Activated CD4-positive, alpha-beta T cell treated with anti-CD3 and anti-CD28 coated beads for 36 hours (primary cell): ENCODE measurements around the gene RWDD4. TPM values are rescaled to one million over a fixed set of nuclear protein-coding genes. Genes with fewer than 3 reads are reported as not detected.
A peak's percentile ranks its signal among the peaks of the same experiment; 100 is the strongest.
"Not testable (repeated sequence)": the region's sequence is repeated elsewhere in the genome, so short reads cannot be mapped to it uniquely, and the experiment has no call there.

ENCODE experiments used
- ATAC-seq: fragments of 200-7000 bp; cut with Tn5 transposase; one replicate; pipeline ENCODE4 v1.10.0; 2021; ENCODE audit warnings: mild to moderate bottlenecking, moderate library complexity
- CTCF ChIA-PET: fragments of 350-600 bp; sonication (Branson Sonifier 250); formaldehyde crosslinking; loops from one replicate; lab custom pipeline; 2021; ENCODE audit warnings: antibody characterized with exemption; lab: Charles Lee
- POLR2A ChIA-PET: fragments of 350-600 bp; sonication (Branson Sonifier 250); formaldehyde crosslinking; loops from one replicate; lab custom pipeline; 2021; ENCODE audit warnings: antibody characterized with exemption, inconsistent platforms; lab: Charles Lee
- DNase-seq: peaks from one replicate; pipeline ENCODE4 v3.0.0-alpha.2; 2020
- H3K27ac Mint-ChIP-seq: one replicate; pipeline ENCODE4 v1.8.0; 2021; ENCODE audit warnings: mixed read lengths
- H3K27me3 Mint-ChIP-seq: one replicate; pipeline ENCODE4 v1.8.0; 2021; ENCODE audit warnings: mixed read lengths
- H3K36me3 Mint-ChIP-seq: one replicate; pipeline ENCODE4 v1.8.0; 2021; ENCODE audit warnings: low read depth, mixed read lengths
- H3K4me1 Mint-ChIP-seq: one replicate; pipeline ENCODE4 v1.8.0; 2021; ENCODE audit warnings: mixed read lengths
- H3K4me3 Mint-ChIP-seq: one replicate; pipeline ENCODE4 v1.8.0; 2021; ENCODE audit warnings: mild to moderate bottlenecking, moderate library complexity, mixed read lengths
- H3K9me3 Mint-ChIP-seq: one replicate; pipeline ENCODE4 v1.8.0; 2021; ENCODE audit warnings: low read depth, mixed read lengths
- intact Hi-C, 2 experiments: fragments of 100-400 bp; cut with DNase I in 1 of 2; cut with micrococcal nuclease in 1 of 2; formaldehyde crosslinking; loops; one replicate each; pipeline versions ENCODE4 v1.14.2 to v1.15.1; 2022 to 2024; cut with DNase I, micrococcal nuclease
- total RNA-seq, 2 experiments: library from RNA; stranded (reverse); gene quantifications; one replicate each; pipeline ENCODE4 v1.2.3, GENCODE V29; 2021

Gene RWDD4
- total RNA-seq, 2 experiments from 2014 or later = 19.4 to 26.5 TPM

DNA sequence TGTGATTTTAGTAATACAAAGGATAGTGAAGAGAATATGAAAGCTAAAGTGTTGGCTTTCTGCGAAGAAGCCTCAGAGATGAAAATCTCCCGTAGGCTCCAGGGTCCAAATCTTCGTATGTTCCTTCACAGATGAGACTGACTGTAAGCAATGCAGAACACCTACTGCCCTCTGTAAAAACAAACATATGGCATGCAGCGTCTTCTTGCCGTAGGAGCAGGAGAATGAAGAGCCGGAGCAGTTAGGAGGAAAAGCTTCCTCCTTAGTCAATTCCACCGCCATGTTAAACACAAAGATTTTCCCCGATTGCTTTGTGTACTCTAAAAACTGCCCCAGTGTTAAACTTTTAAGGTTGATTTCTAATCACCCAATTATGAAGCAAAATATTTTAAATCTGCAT is 22.5 kb downstream of the RWDD4 start:
- ChIA-PET POLR2A (interaction anchor here (0.6 kb wide), 1 partner anchor 144 kb away, joined by 3 read pairs; no protein-coding TSS in a partner anchor), CTCF (no interaction called here)
- Mint-ChIP-seq H3K4me1 (peaks cover 12% of the 10 kb centered on the region), H3K9me3 (no peaks in the 10 kb centered on the region), H3K27ac (no peak overlapping the region), H3K36me3 (peaks cover 6% of the 10 kb centered on the region), H3K27me3 (no peaks in the 10 kb centered on the region), H3K4me3 (no peak overlapping the region)
- no peak for ATAC-seq
- intact Hi-C loops = no loop called here
- DNase-seq = no peak

DNA sequence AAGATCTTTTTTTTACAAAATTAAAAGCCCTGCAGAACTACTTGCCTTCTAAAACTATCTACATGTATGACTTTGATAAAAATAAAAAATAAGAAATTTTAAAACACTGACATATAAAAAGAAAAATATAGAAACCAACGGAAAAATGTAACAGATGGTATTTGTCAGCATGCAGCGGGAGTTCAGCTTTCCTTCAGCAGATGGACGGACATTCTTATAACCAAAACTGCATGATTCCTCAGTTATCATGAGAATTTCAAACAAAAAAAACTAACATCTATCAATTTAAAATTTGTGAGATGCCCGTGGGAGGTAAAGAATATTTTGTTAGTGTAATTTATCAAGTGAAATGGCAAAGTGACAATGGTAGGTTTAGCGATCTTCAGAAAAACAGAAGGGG is 23.2 kb downstream of the RWDD4 start:
- intact Hi-C loops = no loop called here
- Mint-ChIP-seq H3K4me1 (peaks cover 9% of the 10 kb centered on the region), H3K9me3 (no peaks in the 10 kb centered on the region), H3K4me3 (no peak overlapping the region), H3K27ac (no peak overlapping the region), H3K27me3 (no peaks in the 10 kb centered on the region), H3K36me3 (peaks cover 2% of the 10 kb centered on the region)
- CTCF ChIA-PET = no interaction called here
- POLR2A ChIA-PET = no interaction called here
- ATAC-seq = no peak
- DNase-seq = no peak

DNA sequence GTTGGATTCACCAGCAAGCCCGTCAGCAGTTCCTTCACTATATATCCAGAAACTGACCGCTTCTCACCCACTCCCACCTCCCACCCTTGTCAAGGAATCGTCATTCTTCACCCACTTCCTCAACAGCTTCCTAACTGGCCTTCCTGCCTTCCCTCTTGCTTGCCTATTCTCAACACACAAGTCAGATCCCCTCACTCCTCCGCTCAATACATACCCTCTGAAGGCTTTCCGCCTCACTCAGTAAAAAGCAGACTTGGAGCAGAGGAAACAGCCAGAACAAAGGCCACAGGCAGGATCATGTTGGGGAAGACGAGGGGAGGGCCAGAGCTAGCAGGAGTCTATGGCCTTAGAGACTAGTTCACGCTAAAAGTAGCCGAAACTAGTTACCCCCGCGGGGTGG is 23.7 kb downstream of the RWDD4 start:
- intact Hi-C loops = no loop called here
- Mint-ChIP-seq H3K27me3 (no peaks in the 10 kb centered on the region), H3K4me1 (peaks cover 9% of the 10 kb centered on the region), H3K36me3 (peaks cover 2% of the 10 kb centered on the region), H3K27ac (no peak overlapping the region), H3K9me3 (no peaks in the 10 kb centered on the region), H3K4me3 (no peak overlapping the region)
- ATAC-seq (no peak), DNase-seq (no peak)
- CTCF ChIA-PET = no interaction called here
- POLR2A ChIA-PET = no interaction called here

DNA sequence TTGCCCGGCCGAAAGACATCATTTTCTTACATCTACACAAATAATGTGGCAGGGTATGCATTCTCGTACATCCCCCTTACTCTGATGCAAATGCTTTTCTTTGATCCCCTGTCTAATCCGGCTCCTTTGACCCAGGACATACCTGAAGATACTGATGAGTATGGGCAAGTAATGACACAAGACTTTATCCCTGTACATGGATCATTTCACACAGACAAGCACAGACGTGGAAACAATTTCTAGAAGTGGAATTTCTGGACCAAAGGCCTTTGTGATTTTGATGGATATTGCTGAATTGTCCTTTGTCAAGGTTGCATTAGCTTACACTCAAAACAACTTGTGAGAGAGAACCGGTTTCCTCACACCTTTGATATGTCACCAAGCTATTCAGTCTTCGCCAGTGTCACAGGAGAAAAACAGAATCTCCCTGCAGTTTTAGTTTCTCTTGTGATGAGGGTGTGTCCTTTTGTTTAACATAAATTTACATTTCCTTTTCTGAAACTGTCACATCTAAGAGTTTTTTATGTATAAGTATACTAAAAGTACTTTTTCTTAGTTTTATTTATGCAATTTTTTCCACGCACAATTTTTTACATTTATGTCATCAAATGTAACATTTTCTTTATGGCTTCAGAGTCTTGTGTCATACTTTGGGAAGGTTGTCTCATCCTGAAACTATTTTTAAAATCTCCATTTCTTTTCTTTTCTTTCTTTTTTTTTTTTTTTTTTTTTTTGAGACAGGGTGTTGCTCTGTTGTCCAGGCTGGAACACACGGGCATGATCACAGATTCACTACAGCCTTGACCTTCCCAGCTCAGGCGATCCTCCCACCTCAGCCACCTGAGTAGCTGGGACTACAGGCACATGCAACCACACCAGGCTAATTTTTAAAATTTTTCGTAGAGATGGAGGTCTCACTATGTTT is 25.2 kb downstream of the RWDD4 start:
- intact Hi-C loops = no loop called here
- Mint-ChIP-seq H3K9me3 (no peaks in the 10 kb centered on the region), H3K4me1 (peaks cover 9% of the 10 kb centered on the region), H3K27me3 (no peaks in the 10 kb centered on the region), H3K4me3 (no peak overlapping the region), H3K27ac (no peak overlapping the region), H3K36me3 (peaks cover under 1% of the 10 kb centered on the region)
- POLR2A ChIA-PET = interaction anchor here (0.7 kb wide), 1 partner anchor 62 kb away, joined by 3 read pairs; no protein-coding TSS in a partner anchor
- CTCF ChIA-PET = no interaction called here
- ATAC-seq (peak; percentile 47), DNase-seq (no peak)

DNA sequence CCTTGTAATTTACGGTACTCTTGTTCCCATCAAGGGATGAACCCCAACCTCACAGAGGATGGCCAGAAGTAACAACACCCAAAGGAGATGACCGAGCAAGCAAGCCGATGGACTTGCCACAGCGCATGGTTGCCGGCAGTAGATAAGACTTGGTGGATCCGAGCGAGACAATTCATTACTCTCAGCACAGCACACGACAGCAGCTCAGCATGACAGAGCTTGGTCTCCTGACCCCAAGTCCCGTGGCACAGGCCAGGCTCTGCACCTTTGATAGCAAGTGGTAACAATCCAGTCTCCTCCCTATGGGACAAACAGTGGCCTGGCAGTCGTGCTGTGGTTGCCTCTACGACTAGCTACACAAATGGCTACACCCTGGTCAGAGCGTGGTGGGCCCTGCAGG is 26.3 kb downstream of the RWDD4 start:
- no peaks in the 10 kb centered on the region for H3K36me3 Mint-ChIP-seq
- H3K4me1 Mint-ChIP-seq = peaks cover 9% of the 10 kb centered on the region
- CTCF ChIA-PET = no interaction called here
- intact Hi-C loops = no loop called here
- H3K9me3 Mint-ChIP-seq = no peaks in the 10 kb centered on the region
- ATAC-seq (no peak), DNase-seq (no peak)
- H3K27me3 Mint-ChIP-seq = no peaks in the 10 kb centered on the region
- no peak overlapping the region for H3K4me3 Mint-ChIP-seq
- POLR2A ChIA-PET = no interaction called here
- no peak overlapping the region for H3K27ac Mint-ChIP-seq

DNA sequence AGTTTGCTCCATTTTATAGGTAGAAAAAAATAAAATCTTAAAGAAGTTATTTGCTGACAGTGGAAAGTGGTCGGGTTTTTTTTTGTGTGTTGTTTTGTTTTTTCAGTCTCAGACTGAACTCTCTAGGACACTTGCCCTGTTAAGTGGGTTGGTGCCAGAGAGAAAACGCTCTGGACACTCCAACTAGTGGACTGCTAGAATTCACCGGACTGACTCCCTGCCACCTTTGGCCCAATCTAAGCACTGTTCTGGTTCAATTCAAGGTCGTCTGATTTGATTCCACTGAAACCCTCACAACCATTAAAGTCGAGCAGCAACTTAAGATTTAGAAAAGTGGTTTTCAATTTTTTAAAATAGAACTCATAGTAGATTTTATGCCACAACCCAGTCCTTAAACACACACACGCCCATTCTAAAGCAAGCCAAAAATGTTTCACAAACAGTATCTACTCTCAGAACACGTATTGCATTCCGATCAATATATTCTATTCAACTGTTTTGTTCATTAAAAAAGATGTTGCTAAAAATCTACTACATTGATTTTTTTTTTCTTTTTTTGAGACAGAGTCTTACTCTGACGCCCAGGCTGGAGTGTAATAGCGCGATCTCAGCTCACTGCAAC is 27.3 kb downstream of the RWDD4 start:
- H3K27ac Mint-ChIP-seq = no peak overlapping the region
- CTCF ChIA-PET = no interaction called here
- no peak overlapping the region for H3K4me3 Mint-ChIP-seq
- POLR2A ChIA-PET = no interaction called here
- H3K36me3 Mint-ChIP-seq = no peaks in the 10 kb centered on the region
- no peaks in the 10 kb centered on the region for H3K9me3 Mint-ChIP-seq
- peaks cover 4% of the 10 kb centered on the region for H3K4me1 Mint-ChIP-seq
- H3K27me3 Mint-ChIP-seq = no peaks in the 10 kb centered on the region
- ATAC-seq (no peak), DNase-seq (no peak)
- intact Hi-C loops = no loop called here

DNA sequence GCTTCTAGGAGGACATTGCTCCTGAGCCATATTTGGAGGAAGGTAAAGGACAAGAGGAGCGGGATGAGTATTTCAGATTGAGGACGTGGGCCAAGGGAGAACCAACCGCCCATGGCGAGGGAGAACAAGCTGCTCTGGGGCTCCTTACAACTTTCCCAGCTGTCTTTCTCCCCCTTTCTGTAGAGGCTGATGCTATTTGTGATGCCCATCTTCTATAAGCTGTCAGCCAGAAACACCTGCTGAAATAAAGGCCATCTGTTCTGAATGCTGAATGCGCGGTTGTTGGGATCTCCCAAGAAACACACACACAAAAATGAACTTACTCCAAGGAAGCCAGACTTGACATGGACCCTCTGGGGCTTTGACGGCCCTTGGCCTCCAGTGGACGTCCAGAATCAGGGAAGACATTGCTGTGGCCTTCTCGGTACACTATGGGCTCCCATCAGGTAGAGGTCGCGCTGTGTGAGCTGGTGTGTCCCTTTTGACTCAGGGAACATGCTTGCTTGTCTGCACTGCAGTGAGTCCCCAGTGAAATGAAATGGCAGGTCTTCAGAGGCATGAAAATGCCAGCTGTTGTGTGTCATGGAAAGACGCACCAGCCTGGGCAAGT is 30.9 kb downstream of the RWDD4 start:
- ChIA-PET CTCF (no interaction called here), POLR2A (no interaction called here)
- ATAC-seq (no peak), DNase-seq (no peak)
- Mint-ChIP-seq H3K9me3 (no peaks in the 10 kb centered on the region), H3K4me1 (no peaks in the 10 kb centered on the region), H3K27me3 (no peaks in the 10 kb centered on the region), H3K4me3 (no peak overlapping the region), H3K36me3 (no peaks in the 10 kb centered on the region), H3K27ac (no peak overlapping the region)
- intact Hi-C loops = no loop called here

DNA sequence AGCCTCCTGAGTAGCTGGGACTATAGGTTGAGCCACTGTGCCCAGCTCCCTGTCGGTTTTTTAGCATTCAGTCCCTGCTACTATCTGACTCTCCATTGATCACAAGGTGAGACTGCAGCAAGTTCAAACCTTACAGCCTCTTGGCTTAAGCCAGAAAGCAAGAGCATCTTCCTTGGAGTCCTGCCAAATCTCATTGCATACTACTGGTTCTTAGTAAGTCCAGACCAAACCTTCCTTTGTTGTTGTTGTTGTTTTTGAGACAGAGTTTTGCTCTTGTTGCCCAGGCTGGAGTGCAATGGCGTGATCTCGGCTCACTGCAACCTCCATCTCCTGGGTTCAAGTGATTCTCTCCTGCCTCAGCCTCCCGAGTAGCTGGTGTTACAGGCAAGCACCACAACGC is 31.7 kb downstream of the RWDD4 start:
- CTCF ChIA-PET, intact Hi-C loops, H3K4me1 Mint-ChIP-seq, H3K27me3 Mint-ChIP-seq, H3K27ac Mint-ChIP-seq, H3K4me3 Mint-ChIP-seq, H3K36me3 Mint-ChIP-seq, DNase-seq, POLR2A ChIA-PET, H3K9me3 Mint-ChIP-seq, ATAC-seq: not testable (repeated sequence)

DNA sequence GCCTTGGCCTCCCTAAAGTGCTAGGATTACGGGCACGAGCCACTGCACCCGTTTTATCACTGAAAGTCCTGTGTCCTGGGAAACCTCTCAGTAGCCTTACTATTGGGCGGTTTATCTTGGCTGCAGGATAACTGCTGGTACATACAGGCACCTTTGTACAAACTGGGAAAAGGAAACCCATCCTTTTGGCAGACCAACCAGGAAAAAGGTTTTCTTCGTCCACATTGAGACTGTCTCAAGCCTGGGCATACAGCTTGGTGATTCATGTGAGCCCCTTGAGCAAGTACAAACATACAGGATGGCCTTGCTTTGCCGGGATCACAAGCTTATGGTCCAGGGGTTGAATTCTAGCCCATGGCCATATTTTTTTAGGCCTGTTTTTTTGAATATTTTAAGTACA is 32.8 kb downstream of the RWDD4 start:
- H3K4me3 Mint-ChIP-seq = no peak overlapping the region
- H3K36me3 Mint-ChIP-seq = no peaks in the 10 kb centered on the region
- H3K9me3 Mint-ChIP-seq = no peaks in the 10 kb centered on the region
- no peaks in the 10 kb centered on the region for H3K27me3 Mint-ChIP-seq
- ATAC-seq (no peak), DNase-seq (no peak)
- CTCF ChIA-PET = no interaction called here
- intact Hi-C loops = no loop called here
- H3K27ac Mint-ChIP-seq = no peak overlapping the region
- POLR2A ChIA-PET = no interaction called here
- no peaks in the 10 kb centered on the region for H3K4me1 Mint-ChIP-seq

DNA sequence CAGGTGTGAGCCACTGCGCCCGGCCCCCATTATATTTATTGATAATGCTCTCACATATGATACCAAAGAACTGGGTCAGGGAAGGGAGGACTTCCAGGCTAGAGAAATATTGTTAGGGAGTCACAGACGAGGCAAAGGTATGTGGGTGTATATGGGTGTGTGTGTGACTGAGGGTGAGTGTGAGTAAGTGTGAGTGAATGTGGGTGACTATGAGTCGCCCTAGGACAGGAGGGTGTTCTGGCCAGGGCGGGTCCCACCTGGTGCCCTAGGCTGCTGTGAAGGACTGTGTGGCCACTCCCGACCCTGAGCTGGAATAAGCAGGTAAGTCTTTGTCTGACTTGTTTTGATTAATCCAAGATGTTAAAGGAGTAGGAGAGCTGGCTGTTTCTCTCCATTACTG is 34.4 kb downstream of the RWDD4 start:
- no peaks in the 10 kb centered on the region for H3K36me3 Mint-ChIP-seq
- H3K4me3 Mint-ChIP-seq = no peak overlapping the region
- ChIA-PET CTCF (no interaction called here), POLR2A (no interaction called here)
- no peaks in the 10 kb centered on the region for H3K4me1 Mint-ChIP-seq
- H3K27me3 Mint-ChIP-seq = no peaks in the 10 kb centered on the region
- ATAC-seq (no peak), DNase-seq (no peak)
- no peak overlapping the region for H3K27ac Mint-ChIP-seq
- H3K9me3 Mint-ChIP-seq = no peaks in the 10 kb centered on the region
- intact Hi-C loops = no loop called here

DNA sequence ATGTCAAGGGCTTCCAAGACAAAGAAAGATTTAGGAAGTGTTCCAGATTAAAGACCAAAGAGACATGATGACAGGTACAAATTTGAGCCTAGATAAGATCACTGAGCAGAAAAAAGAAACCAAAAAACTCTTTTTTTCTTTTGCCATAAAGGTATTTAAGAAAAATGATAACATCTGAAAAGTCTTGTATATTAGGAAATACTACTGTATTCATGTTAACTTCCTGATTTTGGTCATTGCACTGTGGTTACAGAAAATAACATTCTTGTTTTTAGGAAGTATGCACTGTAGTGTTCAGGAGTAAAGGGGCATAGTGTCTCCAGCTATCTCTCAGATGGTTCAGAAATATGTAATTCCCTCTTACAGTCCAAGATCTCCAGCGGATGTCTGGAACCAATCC is 37.1 kb downstream of the RWDD4 start:
- Mint-ChIP-seq H3K9me3 (no peaks in the 10 kb centered on the region), H3K4me3 (no peak overlapping the region), H3K4me1 (no peaks in the 10 kb centered on the region), H3K36me3 (no peaks in the 10 kb centered on the region), H3K27ac (no peak overlapping the region), H3K27me3 (no peaks in the 10 kb centered on the region)
- intact Hi-C loops = no loop called here
- no peak for DNase-seq
- no peak for ATAC-seq
- POLR2A ChIA-PET = no interaction called here
- CTCF ChIA-PET = no interaction called here

DNA sequence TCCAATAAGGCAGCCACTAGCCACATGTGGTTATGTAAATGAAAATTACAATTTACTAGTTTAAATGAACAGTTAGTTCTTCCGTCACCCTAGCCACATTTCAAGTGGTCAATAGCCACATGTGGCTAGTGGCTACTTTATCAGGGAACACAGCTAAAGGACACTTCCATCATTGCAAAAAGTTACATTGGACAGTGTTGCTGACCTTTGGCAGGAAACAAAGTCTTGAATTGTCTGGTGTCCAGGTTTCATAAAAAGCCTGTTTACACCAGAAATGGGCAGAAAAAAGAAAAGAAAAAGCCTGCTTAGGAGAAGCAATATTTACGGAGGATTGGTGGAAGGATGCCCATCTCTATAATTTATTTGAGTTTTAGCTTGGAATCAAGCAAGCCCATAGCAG is 38.6 kb downstream of the RWDD4 start:
- intact Hi-C loops = no loop called here
- POLR2A ChIA-PET = no interaction called here
- Mint-ChIP-seq H3K4me3 (no peak overlapping the region), H3K36me3 (no peaks in the 10 kb centered on the region), H3K9me3 (no peaks in the 10 kb centered on the region), H3K27ac (no peak overlapping the region), H3K27me3 (no peaks in the 10 kb centered on the region), H3K4me1 (no peaks in the 10 kb centered on the region)
- CTCF ChIA-PET = no interaction called here
- ATAC-seq (no peak), DNase-seq (no peak)
